ENCODE data around the gene SLFN11. TPM values are rescaled to one million over a fixed set of nuclear protein-coding genes. Genes with fewer than 3 reads are reported as not detected.
"Not testable (repeated sequence)": the region's sequence is repeated elsewhere in the genome, so short reads cannot be mapped to it uniquely, and the experiment has no call there.

Gene SLFN11
- total RNA-seq, 3 donors from 2014 or later (not counting 1 experiment from before 2014, with no cell fraction given): 22.9 to 31.8 (median 26.8) TPM

GRCh38 chr17:35313875-35314409 is 59.5 kb downstream of the SLFN11 start:
- no peak for ATAC-seq
- Histone ChIP-seq H3K27me3 (ENCODE audit: control insufficient read depth, insufficient read depth, low read length) (no peaks in the 10 kb centered on the region), H3K4me1 (ENCODE audit: control insufficient read depth, insufficient read depth, low read length) (peaks cover 22% of the 10 kb centered on the region), H3K27ac (ENCODE audit: low read length) (peak overlapping the region; percentile 90), H3K9me3 (ENCODE audit: control insufficient read depth, insufficient read depth, low read length) (no peaks in the 10 kb centered on the region), H3K36me3 (ENCODE audit: control insufficient read depth, insufficient read depth, low read length) (no peaks in the 10 kb centered on the region), H3K4me3 (ENCODE audit: low read length) (peak overlapping the region; percentile 73)
- intact Hi-C loops (cut with micrococcal nuclease): loop anchor here (1.0 to 5.0 kb wide), 10 partner anchors 61 to 493 kb away; partner anchors contain the start of genes PEX12, SLFN12, SLFN13 and TAF15
- peaks cover 51 to 61% of the 10 kb centered on the region in 2 donors for H3K4me1 Mint-ChIP-seq
- H3K9me3 Mint-ChIP-seq: no peaks in the 10 kb centered on the region
- TF ChIP-seq CTCF (IDR thresholded peaks at IDR 0.05): no peak
- no peaks in the 10 kb centered on the region for H3K36me3 Mint-ChIP-seq
- H3K27ac Mint-ChIP-seq: peak overlapping the region; percentile 99 to 100
- peak overlapping the region; percentile 99 for H3K4me3 Mint-ChIP-seq
- 33% methylated on average over 19 of the region's 19 CpGs for WGBS (ENCODE audit: insufficient coverage)
- H3K27me3 Mint-ChIP-seq (ENCODE audit: low read depth in 2 of 2): no peaks in the 10 kb centered on the region
- DNase-seq: peak; percentile 32 to 43

GRCh38 chr17:35312790-35313711 is 60.4 kb downstream of the SLFN11 start:
- peak overlapping the region; percentile 99 for H3K4me3 Mint-ChIP-seq
- TF ChIP-seq CTCF (IDR thresholded peaks at IDR 0.05): peak; percentile 93
- H3K4me1 Mint-ChIP-seq: peaks cover 47 to 55% of the 10 kb centered on the region in 2 donors
- Histone ChIP-seq H3K27ac (ENCODE audit: low read length) (peak overlapping the region; percentile 90), H3K9me3 (ENCODE audit: control insufficient read depth, insufficient read depth, low read length) (no peaks in the 10 kb centered on the region), H3K36me3 (ENCODE audit: control insufficient read depth, insufficient read depth, low read length) (no peaks in the 10 kb centered on the region), H3K27me3 (ENCODE audit: control insufficient read depth, insufficient read depth, low read length) (no peaks in the 10 kb centered on the region), H3K4me1 (ENCODE audit: control insufficient read depth, insufficient read depth, low read length) (peaks cover 22% of the 10 kb centered on the region), H3K4me3 (ENCODE audit: low read length) (peak overlapping the region; percentile 73)
- intact Hi-C loops (cut with micrococcal nuclease): loop anchor here (1.0 to 5.0 kb wide), 10 partner anchors 62 to 494 kb away; partner anchors contain the start of genes PEX12, SLFN12, SLFN13 and TAF15
- DNase-seq (peak; percentile 83 to 96), ATAC-seq (peak; percentile 87 to 95 (median 89))
- no peaks in the 10 kb centered on the region for H3K36me3 Mint-ChIP-seq
- no peaks in the 10 kb centered on the region for H3K9me3 Mint-ChIP-seq
- no peaks in the 10 kb centered on the region for H3K27me3 Mint-ChIP-seq (ENCODE audit: low read depth in 2 of 2)
- H3K27ac Mint-ChIP-seq: peak overlapping the region; percentile 99 to 100
- 3% methylated on average over 20 of the region's 20 CpGs for WGBS (ENCODE audit: insufficient coverage)

GRCh38 chr17:35312346-35312745 is 61.1 kb downstream of the SLFN11 start:
- intact Hi-C loops (cut with micrococcal nuclease): loop anchor here (2.0 to 5.0 kb wide), 5 partner anchors 62 to 495 kb away; partner anchors contain the start of genes PEX12, SLFN12 and TAF15
- Histone ChIP-seq H3K36me3 (ENCODE audit: control insufficient read depth, insufficient read depth, low read length) (no peaks in the 10 kb centered on the region), H3K4me1 (ENCODE audit: control insufficient read depth, insufficient read depth, low read length) (peaks cover 22% of the 10 kb centered on the region), H3K27ac (ENCODE audit: low read length) (peak overlapping the region; percentile 90), H3K27me3 (ENCODE audit: control insufficient read depth, insufficient read depth, low read length) (no peaks in the 10 kb centered on the region), H3K4me3 (ENCODE audit: low read length) (no peak overlapping the region), H3K9me3 (ENCODE audit: control insufficient read depth, insufficient read depth, low read length) (no peaks in the 10 kb centered on the region)
- Mint-ChIP-seq H3K9me3 (no peaks in the 10 kb centered on the region), H3K27me3 (ENCODE audit: low read depth in 2 of 2) (peaks cover 0 to 2% of the 10 kb centered on the region in 2 donors), H3K36me3 (no peaks in the 10 kb centered on the region), H3K4me1 (peaks cover 39 to 48% of the 10 kb centered on the region in 2 donors), H3K4me3 (peak overlapping the region; percentile 99), H3K27ac (peak overlapping the region; percentile 99 to 100)
- TF ChIP-seq CTCF (IDR thresholded peaks at IDR 0.05): no peak
- WGBS (ENCODE audit: insufficient coverage): 94% methylated on average over 3 of the region's 3 CpGs
- DNase-seq (no peak), ATAC-seq (no peak)

- intact Hi-C loops (cut with micrococcal nuclease): not testable (repeated sequence)
- H3K4me1 Mint-ChIP-seq: peaks cover 23 to 27% of the 10 kb centered on the region in 2 donors
These were observed 64.1 kb downstream of the SLFN11 start for GRCh38 chr17:35309345-35309744.

More at GRCh38 chr17:35309345-35309744, 64.1 kb downstream of the SLFN11 start:
- not testable (repeated sequence) for H3K27me3 Mint-ChIP-seq (ENCODE audit: low read depth in 2 of 2); H3K36me3 Mint-ChIP-seq; H3K9me3 Mint-ChIP-seq; H3K4me3 ChIP-seq (ENCODE audit: low read length); H3K27ac ChIP-seq (ENCODE audit: low read length); H3K27ac Mint-ChIP-seq; ATAC-seq; H3K4me3 Mint-ChIP-seq; H3K9me3 ChIP-seq (ENCODE audit: control insufficient read depth, insufficient read depth, low read length); DNase-seq; H3K27me3 ChIP-seq (ENCODE audit: control insufficient read depth, insufficient read depth, low read length); H3K36me3 ChIP-seq (ENCODE audit: control insufficient read depth, insufficient read depth, low read length)
- peaks cover 16% of the 10 kb centered on the region for H3K4me1 ChIP-seq (ENCODE audit: control insufficient read depth, insufficient read depth, low read length)
- 81% methylated on average over 2 of the region's 3 CpGs for WGBS (ENCODE audit: insufficient coverage)
